NCI-H460 (cell line): ENCODE measurements around the gene ATE1. TPM values are rescaled to one million over a fixed set of nuclear protein-coding genes. Genes with fewer than 3 reads are reported as not detected.
"Not testable (repeated sequence)": the region's sequence is repeated elsewhere in the genome, so short reads cannot be mapped to it uniquely, and the experiment has no call there.

Source experiments
- DNase-seq: peaks from one replicate; pipeline ENCODE4 v3.0.0-alpha.2; 2016; ENCODE audit warnings: low read depth; ENCODE audit errors: extremely low read depth
- total RNA-seq: library from RNA; depleted of rRNA; stranded (reverse); fragments of >200 nt; shearing (Covaris generic); gene quantifications from 2 replicates; pipeline ENCODE4 v1.2.3, GENCODE V29; 2014

ATE1 gene
- total RNA-seq, 1 experiment from 2014 or later, result 48.3 TPM

DNA sequence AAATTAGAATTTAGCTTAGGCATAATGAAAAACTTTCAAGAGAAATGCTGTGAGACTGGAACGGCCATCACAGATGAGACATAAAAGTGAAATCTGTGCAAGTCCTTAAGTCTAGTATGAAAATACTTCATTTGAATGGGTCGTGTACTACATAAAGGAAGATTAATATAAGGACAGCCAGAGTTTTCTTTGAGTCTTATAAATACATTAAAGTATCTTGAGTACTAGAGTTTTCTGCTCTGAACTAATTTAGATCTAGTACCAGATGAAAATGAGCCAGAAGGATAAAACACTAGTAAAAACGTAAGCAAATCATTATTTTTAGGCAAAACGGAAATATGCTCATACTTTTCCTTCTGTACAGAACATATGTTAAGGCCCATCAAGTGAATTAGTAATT, 93.1 kb downstream of the ATE1 start:
- no peak for DNase-seq

- DNase-seq, result no peak
Observed at GRCh38 chr10:121833387-121833786, 94.4 kb downstream of the ATE1 start.

DNA sequence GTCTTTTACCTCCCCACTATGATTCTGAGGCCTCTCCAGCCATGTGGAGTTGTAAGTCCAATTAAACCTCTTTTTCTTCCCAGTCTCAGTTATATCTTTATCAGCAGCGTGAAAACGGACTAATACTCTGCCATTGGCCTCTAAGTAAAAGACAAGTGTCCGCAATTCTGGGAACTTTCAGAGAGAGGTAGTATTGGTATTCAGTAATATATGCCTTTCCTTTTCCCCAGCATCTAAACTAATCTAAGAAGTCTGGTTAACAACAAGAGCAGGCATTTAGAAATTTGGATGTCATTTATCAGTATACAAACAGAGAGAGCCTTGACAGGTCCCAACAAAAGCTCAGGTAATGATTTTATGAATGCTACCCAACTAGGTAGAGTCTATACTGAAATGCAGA, 95.2 kb downstream of the ATE1 start:
- no peak for DNase-seq

DNA sequence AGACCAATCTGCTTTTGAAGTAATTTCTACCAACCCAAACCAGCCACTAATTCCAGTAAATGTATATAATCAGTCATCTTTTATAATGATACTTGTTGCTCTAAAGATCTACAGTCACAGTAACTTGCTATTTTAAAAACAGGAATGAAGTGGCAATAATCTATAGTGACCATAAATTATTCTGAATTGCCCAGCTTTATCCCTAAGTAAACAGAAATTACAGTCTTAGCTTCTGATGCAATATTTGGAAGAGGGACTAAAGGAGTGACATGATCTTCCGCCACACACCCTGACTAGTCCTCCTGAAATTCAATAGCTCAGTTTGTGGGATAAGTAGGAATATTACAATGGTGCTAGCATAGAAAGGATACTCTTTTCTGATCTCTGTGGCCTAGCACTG, 96.1 kb downstream of the ATE1 start:
- no peak for DNase-seq

DNA sequence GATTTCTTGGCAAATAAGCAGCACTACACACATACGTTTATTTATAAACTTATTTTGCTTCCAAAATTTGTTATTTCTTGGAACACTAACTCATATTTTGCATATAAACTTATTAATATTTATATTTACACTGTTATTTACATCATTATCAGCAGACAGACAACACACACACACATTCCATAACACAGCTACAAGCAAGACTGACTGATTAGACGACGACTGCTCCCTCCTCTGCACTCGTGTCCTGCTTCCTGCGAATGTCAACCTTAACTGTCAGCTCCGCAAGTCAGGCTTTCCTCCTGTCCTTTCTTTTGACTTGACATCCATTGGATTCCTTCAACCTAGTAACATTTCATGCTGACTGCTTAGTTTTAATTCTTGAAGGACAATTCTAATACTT, 96.6 kb downstream of the ATE1 start:
- no peak for DNase-seq

GRCh38 chr10:121830101-121830500, 97.7 kb downstream of the ATE1 start:
- DNase-seq, result no peak

DNA sequence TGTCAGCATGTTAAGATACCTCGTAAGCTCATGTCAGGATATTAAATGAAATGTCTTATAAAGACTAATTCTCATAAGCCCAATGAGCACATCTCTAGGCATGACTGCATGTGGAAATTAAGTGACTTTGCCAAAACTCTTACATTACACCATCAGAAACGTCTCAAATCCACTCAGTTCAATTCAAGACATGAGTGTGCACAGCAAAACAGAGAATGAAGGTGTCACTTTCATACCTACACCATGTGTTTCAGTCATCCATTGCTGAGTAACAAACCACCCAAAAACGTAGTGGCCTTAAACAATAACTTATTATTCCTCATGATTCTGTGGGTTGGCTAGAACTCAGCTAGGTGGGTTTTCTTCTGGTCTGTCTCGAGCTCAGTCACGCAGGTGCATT, 99.8 kb downstream of the ATE1 start:
- no peak for DNase-seq

DNA sequence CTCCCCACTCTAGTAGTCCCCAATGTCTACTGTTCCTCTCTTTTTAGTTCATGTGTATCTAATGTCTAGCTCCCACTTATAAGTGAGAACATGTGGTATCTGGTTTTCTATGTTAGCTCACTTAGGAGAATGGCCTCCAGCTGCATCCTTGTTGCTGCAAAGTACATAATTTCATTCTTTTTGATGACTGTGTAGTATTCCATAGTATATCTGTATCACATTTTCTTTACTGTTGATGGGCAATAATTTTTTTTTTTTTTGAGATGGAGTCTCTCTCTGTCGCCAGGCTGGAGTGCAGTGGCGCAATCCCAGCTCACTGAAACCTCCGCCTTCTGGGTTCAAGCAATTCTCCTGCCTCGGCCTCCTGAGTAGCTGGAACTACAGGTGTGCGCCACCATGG, 101.1 kb downstream of the ATE1 start:
- not testable (repeated sequence) for DNase-seq

GRCh38 chr10:121823993-121824463, 103.8 kb downstream of the ATE1 start:
- peak; percentile 46 for DNase-seq

DNA sequence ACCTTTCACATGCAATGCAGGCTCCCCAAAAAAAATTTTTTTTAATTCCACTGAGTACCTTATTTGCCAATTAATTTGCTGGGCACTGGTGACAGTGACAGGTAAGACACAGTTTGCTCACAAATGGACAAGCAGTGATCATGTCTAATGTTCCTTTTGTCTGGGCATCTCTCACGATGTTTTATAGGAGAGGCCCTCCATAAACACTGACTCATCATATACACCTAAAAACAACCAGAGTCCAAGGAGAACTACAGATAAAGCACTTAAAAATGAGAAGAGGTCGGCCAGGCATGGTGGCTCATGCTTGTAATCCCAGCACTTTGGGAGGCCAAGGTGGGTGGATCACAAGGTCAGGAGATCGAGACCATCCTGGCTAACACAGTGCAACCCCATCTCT, 105.1 kb downstream of the ATE1 start:
- DNase-seq, result no peak

DNA sequence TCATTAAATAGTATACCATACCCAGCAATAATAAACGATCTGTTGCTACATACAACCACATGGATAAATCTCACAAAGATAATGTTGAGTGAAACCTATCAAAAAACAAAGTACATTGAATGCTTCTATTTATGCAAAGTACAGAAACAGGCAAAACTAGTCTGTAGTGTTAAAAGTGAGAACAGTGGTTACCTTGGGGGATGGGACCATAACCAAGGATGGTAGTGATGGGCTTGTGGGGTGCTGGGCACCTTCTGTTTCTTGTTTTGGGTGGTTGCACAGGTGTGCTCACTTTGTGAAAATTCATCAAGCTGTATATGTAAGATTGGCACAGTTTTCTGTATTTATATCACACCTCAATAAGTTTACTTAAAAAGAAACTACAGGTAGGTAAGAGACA, 105.7 kb downstream of the ATE1 start:
- no peak for DNase-seq

DNA sequence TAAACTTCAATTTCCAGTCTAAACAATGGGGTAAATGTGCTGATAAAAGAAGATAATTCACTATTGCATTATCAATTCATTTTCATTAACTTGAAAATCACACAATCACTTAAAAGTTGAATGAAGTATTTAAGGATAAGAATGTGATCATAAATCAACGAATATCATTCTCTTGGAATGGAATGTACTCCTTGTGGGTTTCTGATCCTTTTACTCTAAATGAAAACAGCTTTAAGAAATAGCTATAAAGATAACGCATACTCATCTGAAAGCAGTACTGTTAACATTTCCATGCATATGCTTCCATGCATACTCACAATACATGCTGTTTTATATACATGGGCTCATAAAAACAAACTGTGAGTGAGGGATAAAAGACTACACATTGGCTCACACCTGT, 108.8 kb downstream of the ATE1 start:
- DNase-seq, result no peak

DNA sequence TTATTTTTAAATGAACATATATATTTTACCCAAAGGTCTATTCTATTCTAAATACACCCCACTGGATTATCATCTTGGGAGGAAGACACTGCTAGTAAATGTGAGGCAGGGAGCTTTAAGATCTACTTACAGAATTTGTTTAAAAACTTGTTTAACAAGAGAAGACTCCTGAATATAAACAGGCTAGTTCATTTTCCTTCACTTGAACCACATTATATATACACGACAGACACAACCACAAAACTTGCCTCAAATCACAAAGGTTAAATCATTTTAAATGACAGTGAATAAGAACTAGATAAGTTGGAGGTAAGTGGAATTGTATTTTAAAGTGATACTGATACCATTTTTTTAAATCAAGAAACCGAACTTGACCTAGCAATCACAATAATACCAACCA, 109.2 kb downstream of the ATE1 start:
- no peak for DNase-seq

DNA sequence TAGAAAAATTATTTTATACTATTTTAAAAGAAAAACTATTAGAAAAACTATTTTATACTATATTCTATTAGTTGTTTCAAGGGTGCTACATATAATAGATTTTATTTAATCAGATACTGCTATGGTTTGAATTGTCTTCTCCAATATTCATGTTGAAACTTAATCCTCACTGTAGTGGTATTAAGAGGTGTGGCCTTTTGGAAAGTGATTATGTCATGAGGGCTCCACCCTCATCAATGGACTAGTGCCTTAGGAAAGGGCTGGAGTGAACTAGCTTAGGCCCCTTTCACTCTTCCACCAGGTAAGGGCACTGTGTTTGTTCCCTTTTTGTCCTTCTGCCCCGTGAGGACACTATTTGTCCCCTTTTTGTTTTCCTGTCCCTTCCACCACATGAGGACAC, 111.6 kb downstream of the ATE1 start:
- DNase-seq, result no peak

- DNase-seq, result no peak
Observed at GRCh38 chr10:121813857-121814256, 114.0 kb downstream of the ATE1 start.

GRCh38 chr10:121813211-121813815, 114.5 kb downstream of the ATE1 start:
- no peak for DNase-seq

DNA sequence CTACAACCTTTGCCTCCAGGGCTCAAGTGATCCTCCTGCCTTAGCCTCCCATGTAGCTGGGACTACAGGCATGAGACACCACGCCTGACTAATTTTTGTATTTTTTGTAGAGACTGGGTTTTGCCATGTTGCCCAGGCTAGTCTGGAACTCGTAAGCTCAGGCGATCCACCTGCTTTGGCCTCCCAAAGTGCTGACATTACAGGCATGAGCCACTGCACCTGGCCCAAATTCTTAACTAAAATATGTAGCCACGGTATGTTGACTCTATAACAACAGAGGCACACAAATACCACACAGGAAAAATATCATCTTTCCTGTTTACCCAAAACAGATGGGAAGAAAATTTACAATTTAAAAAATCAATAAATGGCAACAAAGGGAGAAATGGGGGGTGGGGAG, 115.8 kb downstream of the ATE1 start:
- DNase-seq, result no peak

DNA sequence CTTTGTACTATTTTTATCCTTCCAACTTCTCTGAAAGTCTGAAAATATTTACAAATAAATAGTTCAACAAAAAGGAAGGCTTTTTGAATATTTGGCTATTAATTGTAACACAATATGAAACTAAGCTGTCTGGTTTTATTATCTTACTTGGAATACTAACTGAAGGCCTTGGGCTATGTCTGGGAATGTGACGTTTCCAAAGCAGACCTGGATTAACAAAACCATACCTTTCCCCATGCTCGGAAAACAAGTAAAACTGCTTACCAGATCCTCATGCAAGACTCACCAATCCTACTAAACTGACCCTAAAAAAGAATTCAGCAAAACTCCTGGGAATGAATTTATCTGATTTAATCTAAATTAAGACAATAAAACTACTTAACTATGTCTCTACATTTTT, 116.4 kb downstream of the ATE1 start:
- no peak for DNase-seq

DNA sequence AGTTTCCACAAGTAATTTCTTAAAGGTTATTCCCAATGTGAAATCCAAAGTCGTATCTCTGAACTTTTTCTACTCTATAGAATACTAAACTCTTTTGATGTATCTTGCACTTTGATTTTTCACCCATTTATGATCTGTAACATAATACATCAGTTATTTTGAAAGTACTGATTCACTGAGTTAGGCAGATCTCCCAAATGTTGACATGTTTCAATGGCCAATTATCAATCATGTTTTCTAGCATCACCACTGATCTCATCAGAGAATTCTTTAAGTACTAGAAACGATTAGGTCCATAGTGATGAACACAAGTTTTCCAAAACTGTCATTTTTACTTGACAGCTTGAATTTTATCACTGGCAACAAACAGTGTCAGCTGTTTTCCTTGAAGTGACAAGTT, 119.0 kb downstream of the ATE1 start:
- DNase-seq, result no peak

DNA sequence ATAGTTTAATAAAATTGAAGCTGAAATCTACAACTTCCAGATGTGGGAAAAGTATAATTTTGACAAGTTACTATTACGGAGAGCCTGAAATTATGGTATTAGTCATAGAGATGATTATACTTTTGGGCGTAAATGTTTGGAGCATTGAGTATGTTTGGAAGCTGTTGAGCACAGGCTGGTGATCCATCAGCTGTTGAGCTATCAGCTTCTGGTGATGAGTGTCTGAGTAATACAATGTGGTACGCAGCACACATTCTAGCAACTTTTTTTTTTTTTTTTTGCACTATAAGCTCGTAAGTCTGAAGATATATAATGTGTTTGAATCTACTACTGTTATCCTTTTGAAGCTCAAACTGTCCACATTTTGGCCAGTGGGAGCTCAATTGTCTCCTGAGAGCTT, 123.4 kb downstream of the ATE1 start:
- no peak for DNase-seq

DNA sequence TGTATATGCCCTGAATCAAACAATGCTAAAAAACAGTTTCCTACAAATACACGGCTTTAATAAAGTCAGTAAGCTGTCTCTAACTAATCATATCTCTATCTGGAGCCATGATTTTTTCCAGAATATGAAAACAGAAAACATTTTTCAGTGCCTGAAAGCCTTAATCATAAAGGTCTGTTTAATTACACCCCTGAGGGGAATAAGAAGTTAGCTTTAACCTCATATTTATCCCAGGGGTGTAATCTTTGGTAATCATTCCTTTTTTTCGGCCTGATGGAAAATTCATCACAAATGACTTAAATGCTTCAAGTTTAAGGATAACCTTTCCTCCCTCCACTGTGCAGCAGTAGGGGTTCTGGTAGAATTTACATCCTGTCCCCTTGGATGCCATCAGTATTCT, 124.2 kb downstream of the ATE1 start:
- DNase-seq, result no peak

GRCh38 chr10:121800831-121801230, 127.0 kb downstream of the ATE1 start:
- DNase-seq, result no peak

DNA sequence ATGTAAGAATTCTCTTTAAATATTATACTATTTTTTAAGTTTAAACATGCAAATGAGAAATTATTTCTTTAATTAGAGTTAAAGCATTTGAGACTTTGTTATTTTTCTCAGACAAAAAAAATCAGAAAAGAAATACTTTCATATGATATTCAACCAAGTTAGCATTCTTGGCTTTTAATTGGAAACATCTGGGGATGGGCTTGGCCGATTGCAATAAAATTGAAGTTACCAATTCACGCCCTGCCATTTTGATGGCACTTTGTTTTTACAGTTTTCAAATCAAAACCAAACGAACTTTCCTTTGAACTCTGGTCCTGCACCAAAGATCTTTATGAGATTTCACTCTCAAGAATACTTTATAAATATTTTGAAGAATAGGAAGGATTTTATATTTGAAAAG, 127.7 kb downstream of the ATE1 start:
- DNase-seq, result no peak
